ENCODE data around the gene AFG1L.

DNA sequence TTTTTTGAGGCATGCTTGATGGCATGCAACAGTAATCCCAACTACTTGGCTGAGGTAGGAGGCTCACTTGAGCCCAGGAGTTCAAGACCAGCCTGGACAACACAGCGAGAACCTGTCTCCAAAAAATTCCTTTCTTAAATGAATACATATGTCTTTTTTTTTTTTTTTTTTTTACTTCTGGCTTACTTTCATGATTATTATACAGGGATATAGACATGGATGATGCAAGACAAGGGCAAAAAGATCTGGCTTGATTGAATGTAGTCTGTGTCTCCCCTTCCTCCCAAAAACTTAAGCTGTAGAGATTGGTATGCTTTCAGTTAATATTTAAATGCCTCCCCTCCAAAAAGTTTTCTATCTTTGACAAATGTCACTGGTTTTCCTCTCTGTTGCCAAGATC, 41.6 kb upstream of the AFG1L start:
- TF ChIP-seq, protein P1, sequence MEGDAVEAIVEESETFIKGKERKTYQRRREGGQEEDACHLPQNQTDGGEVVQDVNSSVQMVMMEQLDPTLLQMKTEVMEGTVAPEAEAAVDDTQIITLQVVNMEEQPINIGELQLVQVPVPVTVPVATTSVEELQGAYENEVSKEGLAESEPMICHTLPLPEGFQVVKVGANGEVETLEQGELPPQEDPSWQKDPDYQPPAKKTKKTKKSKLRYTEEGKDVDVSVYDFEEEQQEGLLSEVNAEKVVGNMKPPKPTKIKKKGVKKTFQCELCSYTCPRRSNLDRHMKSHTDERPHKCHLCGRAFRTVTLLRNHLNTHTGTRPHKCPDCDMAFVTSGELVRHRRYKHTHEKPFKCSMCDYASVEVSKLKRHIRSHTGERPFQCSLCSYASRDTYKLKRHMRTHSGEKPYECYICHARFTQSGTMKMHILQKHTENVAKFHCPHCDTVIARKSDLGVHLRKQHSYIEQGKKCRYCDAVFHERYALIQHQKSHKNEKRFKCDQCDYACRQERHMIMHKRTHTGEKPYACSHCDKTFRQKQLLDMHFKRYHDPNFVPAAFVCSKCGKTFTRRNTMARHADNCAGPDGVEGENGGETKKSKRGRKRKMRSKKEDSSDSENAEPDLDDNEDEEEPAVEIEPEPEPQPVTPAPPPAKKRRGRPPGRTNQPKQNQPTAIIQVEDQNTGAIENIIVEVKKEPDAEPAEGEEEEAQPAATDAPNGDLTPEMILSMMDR (IDR thresholded peaks at IDR 0.05), result no peak
- TF ChIP-seq TCF12 (IDR thresholded peaks at IDR 0.05), result no peak
- TF ChIP-seq TAF1 (IDR thresholded peaks at IDR 0.05; ENCODE audit: borderline replicate concordance, low read depth, low read length), result no peak
- no peak for TF ChIP-seq POLR2AphosphoS5 (IDR thresholded peaks at IDR 0.05; ENCODE audit: low read depth, low read length)
- no peak for TF ChIP-seq TEAD4 (IDR thresholded peaks at IDR 0.05; ENCODE audit: borderline replicate concordance, insufficient read depth)
- no peak for TF ChIP-seq RAD21 (IDR thresholded peaks at IDR 0.05; ENCODE audit: low read length)
- TF ChIP-seq SMC3 (IDR thresholded peaks at IDR 0.05; ENCODE audit: low read depth, low read length), result no peak
- TF ChIP-seq ELF1 (IDR thresholded peaks at IDR 0.05), result no peak
- TF ChIP-seq, protein P2, sequence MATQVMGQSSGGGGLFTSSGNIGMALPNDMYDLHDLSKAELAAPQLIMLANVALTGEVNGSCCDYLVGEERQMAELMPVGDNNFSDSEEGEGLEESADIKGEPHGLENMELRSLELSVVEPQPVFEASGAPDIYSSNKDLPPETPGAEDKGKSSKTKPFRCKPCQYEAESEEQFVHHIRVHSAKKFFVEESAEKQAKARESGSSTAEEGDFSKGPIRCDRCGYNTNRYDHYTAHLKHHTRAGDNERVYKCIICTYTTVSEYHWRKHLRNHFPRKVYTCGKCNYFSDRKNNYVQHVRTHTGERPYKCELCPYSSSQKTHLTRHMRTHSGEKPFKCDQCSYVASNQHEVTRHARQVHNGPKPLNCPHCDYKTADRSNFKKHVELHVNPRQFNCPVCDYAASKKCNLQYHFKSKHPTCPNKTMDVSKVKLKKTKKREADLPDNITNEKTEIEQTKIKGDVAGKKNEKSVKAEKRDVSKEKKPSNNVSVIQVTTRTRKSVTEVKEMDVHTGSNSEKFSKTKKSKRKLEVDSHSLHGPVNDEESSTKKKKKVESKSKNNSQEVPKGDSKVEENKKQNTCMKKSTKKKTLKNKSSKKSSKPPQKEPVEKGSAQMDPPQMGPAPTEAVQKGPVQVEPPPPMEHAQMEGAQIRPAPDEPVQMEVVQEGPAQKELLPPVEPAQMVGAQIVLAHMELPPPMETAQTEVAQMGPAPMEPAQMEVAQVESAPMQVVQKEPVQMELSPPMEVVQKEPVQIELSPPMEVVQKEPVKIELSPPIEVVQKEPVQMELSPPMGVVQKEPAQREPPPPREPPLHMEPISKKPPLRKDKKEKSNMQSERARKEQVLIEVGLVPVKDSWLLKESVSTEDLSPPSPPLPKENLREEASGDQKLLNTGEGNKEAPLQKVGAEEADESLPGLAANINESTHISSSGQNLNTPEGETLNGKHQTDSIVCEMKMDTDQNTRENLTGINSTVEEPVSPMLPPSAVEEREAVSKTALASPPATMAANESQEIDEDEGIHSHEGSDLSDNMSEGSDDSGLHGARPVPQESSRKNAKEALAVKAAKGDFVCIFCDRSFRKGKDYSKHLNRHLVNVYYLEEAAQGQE (IDR thresholded peaks at IDR 0.05; ENCODE audit: low read depth, low read length), result no peak
- no peak for TF ChIP-seq CHD2 (IDR thresholded peaks at IDR 0.05; ENCODE audit: low read length, partially characterized antibody)
- TF ChIP-seq, protein P3, sequence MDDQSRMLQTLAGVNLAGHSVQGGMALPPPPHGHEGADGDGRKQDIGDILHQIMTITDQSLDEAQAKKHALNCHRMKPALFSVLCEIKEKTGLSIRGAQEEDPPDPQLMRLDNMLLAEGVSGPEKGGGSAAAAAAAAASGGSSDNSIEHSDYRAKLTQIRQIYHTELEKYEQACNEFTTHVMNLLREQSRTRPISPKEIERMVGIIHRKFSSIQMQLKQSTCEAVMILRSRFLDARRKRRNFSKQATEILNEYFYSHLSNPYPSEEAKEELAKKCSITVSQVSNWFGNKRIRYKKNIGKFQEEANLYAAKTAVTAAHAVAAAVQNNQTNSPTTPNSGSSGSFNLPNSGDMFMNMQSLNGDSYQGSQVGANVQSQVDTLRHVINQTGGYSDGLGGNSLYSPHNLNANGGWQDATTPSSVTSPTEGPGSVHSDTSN (IDR thresholded peaks at IDR 0.05), result no peak
- TF ChIP-seq NRF1 (IDR thresholded peaks at IDR 0.05; ENCODE audit: low read depth, low read length), result no peak

Data from SK-N-SH (cell line).